HCT116 (cell line): Measurements from ENCODE around the gene CLASP2. TPM values are rescaled to one million over a fixed set of nuclear protein-coding genes. Genes with fewer than 3 reads are reported as not detected.

Experiments
- ATAC-seq: fragments of 200-7000 bp; cut with Tn5 transposase; 2 replicates; pipeline ENCODE4 v1.9.1; 2020; ENCODE audit warnings: mild to moderate bottlenecking, moderate library complexity
- BruUV-seq: library from RNA; stranded (reverse); fragments of 400-500 nt; replicated peaks from 2 replicates; lab custom pipeline; 2021; lab: Mats Ljungman, UMichigan
- CTCF ChIA-PET: fragments of 300-600 bp; sonication (Branson Sonifier 250); formaldehyde crosslinking; loops from one replicate; lab custom pipeline; 2021; ENCODE audit warnings: antibody characterized with exemption; lab: Charles Lee
- POLR2A ChIA-PET: fragments of 300-600, 350-600 bp; sonication (Branson Sonifier 250); formaldehyde crosslinking; loops from one replicate; lab custom pipeline; 2021; ENCODE audit warnings: antibody characterized with exemption; lab: Charles Lee
- RAD21 ChIA-PET, 2 experiments: fragments of 300-600 bp; sonication (Branson Sonifier 250); formaldehyde crosslinking; loops; one replicate each; lab custom pipeline; 2023; ENCODE audit warnings: low total read pairs in 2 of 2; ENCODE audit not compliant: uncharacterized antibody in 2 of 2, unreplicated experiment in 2 of 2, low non-redundant PET in 1 of 2; lab: Charles Lee
- DNase-seq: peaks from one replicate; pipeline ENCODE4 v3.0.0-alpha.2; 2010; ENCODE audit warnings: low read depth, low spot score
- H2AFZ ChIP-seq: fragments of 200-600 bp; shearing (Covaris generic), sonication (generic); 2 replicates; pipeline ENCODE4 v1.6.1; 2017; ENCODE audit warnings: low read depth, mixed run types, mixed read lengths, antibody characterized with exemption, low read length; ENCODE audit not compliant: poor library complexity, severe bottlenecking
- H3K27ac ChIP-seq: 2 replicates; pipeline ENCODE4 v1.5.1; 2012; ENCODE audit warnings: low read depth, low read length
- H3K27me3 ChIP-seq: fragments of 200-600 bp; sonication (generic); 2 replicates; pipeline ENCODE4 v1.6.1; 2016; ENCODE audit warnings: mixed run types, low read length, mixed read lengths; ENCODE audit not compliant: insufficient read depth
- H3K36me3 ChIP-seq, 2 experiments: fragments of 200-500 bp in 1 of 2; fragments of 200-600 bp in 1 of 2; sonication (Bioruptor generic) in 1 of 2; sonication (generic) in 1 of 2; 2 replicates each; pipeline versions ENCODE4 v1.5.1 to v1.6.1; 2014 to 2016; ENCODE audit warnings: low read length in 2 of 2, inconsistent platforms in 1 of 2, mixed read lengths in 1 of 2, mixed run types in 1 of 2; ENCODE audit not compliant: insufficient read depth in 2 of 2, control insufficient read depth in 1 of 2
- H3K4me1 ChIP-seq, 2 experiments: fragments of 200-600 bp in 1 of 2; sonication (generic) in 1 of 2; 2 replicates each; pipeline versions ENCODE4 v1.5.1 to v1.6.1; 2012 to 2017; ENCODE audit warnings: low read length in 2 of 2, inconsistent platforms in 1 of 2, mild to moderate bottlenecking in 1 of 2, mixed read lengths in 1 of 2, mixed run types in 1 of 2, moderate library complexity in 1 of 2; ENCODE audit not compliant: insufficient read depth in 2 of 2, control insufficient read depth in 1 of 2
- H3K4me2 ChIP-seq: fragments of 200-600 bp; sonication (generic); 2 replicates; pipeline ENCODE4 v1.6.1; 2017; ENCODE audit warnings: mixed run types, low read length, mixed read lengths
- H3K4me3 ChIP-seq, 2 experiments: fragments of 200-600 bp in 1 of 2; sonication (generic) in 1 of 2; replicated peaks in 1 of 2; 2 replicates each; pipeline ENCODE4 v1.5.1; 2011 to 2016; ENCODE audit warnings: low read length in 2 of 2, control low read depth in 1 of 2, low read depth in 1 of 2, mild to moderate bottlenecking in 1 of 2, mixed read lengths in 1 of 2, mixed run types in 1 of 2
- H3K79me2 ChIP-seq: fragments of 200-600 bp; sonication (generic); 2 replicates; pipeline ENCODE4 v1.6.1; 2017; ENCODE audit warnings: mild to moderate bottlenecking, mixed run types, low read length, moderate library complexity, mixed read lengths; ENCODE audit not compliant: insufficient read depth
- H3K9ac ChIP-seq: fragments of 200-600 bp; sonication (generic); 2 replicates; pipeline ENCODE4 v1.6.1; 2016; ENCODE audit warnings: low read length, mixed read lengths
- H3K9me2 ChIP-seq: fragments of 200-600 bp; sonication (generic), shearing (Covaris generic); 2 replicates; pipeline ENCODE4 v1.6.1; 2017; ENCODE audit warnings: mixed run types, mild to moderate bottlenecking, moderate library complexity; ENCODE audit not compliant: insufficient read depth
- H3K9me3 ChIP-seq, 2 experiments: fragments of 200-500 bp in 1 of 2; fragments of 200-600 bp in 1 of 2; sonication (Bioruptor generic) in 1 of 2; sonication (generic) in 1 of 2; 2 replicates each; pipeline ENCODE4 v1.6.1; 2014 to 2017; ENCODE audit warnings: low read length in 2 of 2, mixed read lengths in 2 of 2, inconsistent platforms in 1 of 2, low read depth in 1 of 2, mild to moderate bottlenecking in 1 of 2, mixed run types in 1 of 2, moderate library complexity in 1 of 2; ENCODE audit not compliant: control insufficient read depth in 1 of 2, insufficient read depth in 1 of 2
- H4K20me1 ChIP-seq: fragments of 200-600 bp; sonication (generic), shearing (Covaris generic); 2 replicates; pipeline ENCODE4 v1.6.1; 2017; ENCODE audit warnings: mixed run types, mild to moderate bottlenecking, moderate library complexity; ENCODE audit not compliant: insufficient read depth
- CEBPB ChIP-seq: IDR thresholded peaks from 2 replicates; pipeline ENCODE4 v1.6.1; 2012; ENCODE audit warnings: low read depth
- EGR1 ChIP-seq: IDR thresholded peaks from 2 replicates; pipeline ENCODE4 v1.6.1; 2012; ENCODE audit warnings: low read depth
- ELF1 ChIP-seq: IDR thresholded peaks from 2 replicates; pipeline ENCODE4 v1.6.1; 2012; ENCODE audit warnings: low read depth, borderline replicate concordance
- EZH2 ChIP-seq: fragments of 200-600 bp; sonication (generic); IDR thresholded peaks from 2 replicates; pipeline ENCODE4 v1.6.1; 2017; ENCODE audit warnings: antibody characterized with exemption, mixed run types
- EZH2phosphoT487 ChIP-seq: fragments of 200-600 bp; IDR thresholded peaks from 2 replicates; pipeline ENCODE4 v1.6.1; 2018; ENCODE audit warnings: antibody characterized with exemption, borderline replicate concordance
- JUND ChIP-seq: IDR thresholded peaks from 2 replicates; pipeline ENCODE4 v1.6.1; 2012
- POLR2A ChIP-seq: IDR thresholded peaks from 2 replicates; pipeline ENCODE4 v1.7.0; 2011; ENCODE audit warnings: borderline replicate concordance; ENCODE audit not compliant: insufficient read depth, insufficient read length; ENCODE audit errors: extremely low read depth
- POLR2AphosphoS5 ChIP-seq: IDR thresholded peaks from 2 replicates; pipeline ENCODE4 v1.6.1; 2011; ENCODE audit warnings: mild to moderate bottlenecking, low read depth, low read length, moderate library complexity
- RAD21 ChIP-seq: IDR thresholded peaks from 2 replicates; pipeline ENCODE4 v1.6.1; 2012; ENCODE audit warnings: low read depth, mild to moderate bottlenecking
- SIN3A ChIP-seq: IDR thresholded peaks from 2 replicates; pipeline ENCODE4 v1.6.1; 2012; ENCODE audit warnings: low read depth
- ZNF274 ChIP-seq: fragments of 200-500 bp; sonication (Bioruptor generic); IDR thresholded peaks from 2 replicates; pipeline ENCODE4 v1.6.1; 2014; ENCODE audit warnings: mild to moderate bottlenecking, low read depth, low read length, inconsistent platforms
- intact Hi-C: fragments of 100-400 bp; cut with micrococcal nuclease; formaldehyde crosslinking; loops from 2 replicates; pipeline ENCODE4 v1.10.0; 2022
- total RNA-seq: library from RNA; stranded (reverse); gene quantifications from one replicate; pipeline ENCODE4 v1.2.1, GENCODE V29; 2021; ENCODE audit not compliant: unreplicated experiment
- TF ChIP-seq, protein P1 (sequence below), 3 experiments: fragments of 200-600 bp in 1 of 3; sonication (generic) in 1 of 3; IDR thresholded peaks in 2 of 3; conservative IDR thresholded peaks in 1 of 3; 2 replicates each; pipeline ENCODE4 v1.5.1; 2012 to 2017; ENCODE audit warnings: low read depth in 2 of 3, low read length in 2 of 3, antibody characterized with exemption in 1 of 3, borderline replicate concordance in 1 of 3, control low read depth in 1 of 3, mild to moderate bottlenecking in 1 of 3, mixed read lengths in 1 of 3, mixed run types in 1 of 3, moderate library complexity in 1 of 3; ENCODE audit not compliant: insufficient read depth in 1 of 3
- TF ChIP-seq, protein P2 (sequence below): IDR thresholded peaks from 2 replicates; pipeline ENCODE4 v1.6.1; 2012
- TF ChIP-seq, protein P3 (sequence below): IDR thresholded peaks from 2 replicates; pipeline ENCODE4 v1.6.1; 2011; ENCODE audit warnings: mild to moderate bottlenecking, low read length, moderate library complexity; ENCODE audit not compliant: insufficient replicate concordance; ENCODE audit errors: extremely low read depth

CLASP2 gene
- total RNA-seq, 1 experiment from 2014 or later, result 36.3 TPM

DNA sequence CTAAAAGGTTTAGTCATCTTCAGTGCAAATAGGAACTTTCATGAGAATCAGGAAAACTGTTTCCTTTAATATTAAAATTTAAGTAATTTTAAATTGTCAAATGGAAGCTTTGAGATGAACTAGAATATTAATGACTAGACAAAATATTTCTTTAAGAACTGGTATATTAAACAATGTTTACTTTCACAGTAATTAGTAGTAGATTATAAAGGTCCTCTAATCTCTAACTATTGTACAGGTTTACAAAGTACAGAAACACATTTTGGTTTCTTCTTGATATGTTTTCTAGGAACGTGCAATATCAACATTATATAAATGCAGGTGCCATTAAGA is 138.9 kb downstream of the CLASP2 start:
- CTCF ChIA-PET, result no interaction called here
- Histone ChIP-seq H3K36me3 (no peaks in the 10 kb centered on the region; a peak in 1 of 4 replicates), H3K9me3 (no peaks in the 10 kb centered on the region), H2AFZ (no peak overlapping the region), H3K4me3 (no peak overlapping the region), H3K9ac (no peak overlapping the region), H3K4me1 (peaks cover 8% of the 10 kb centered on the region in 2 experiments), H3K27me3 (no peaks in the 10 kb centered on the region), H3K27ac (no peak overlapping the region), H3K9me2 (no peaks in the 10 kb centered on the region), H3K4me2 (no peak overlapping the region), H4K20me1 (no peaks in the 10 kb centered on the region), H3K79me2 (no peaks in the 10 kb centered on the region)
- intact Hi-C loops, result no loop called here
- no peak for ATAC-seq
- RAD21 ChIA-PET, result no interaction called here
- DNase-seq, result no peak
- no TSS peak for BruUV-seq
- TF ChIP-seq CEBPB (no peak), SIN3A (no peak), EGR1 (no peak), ELF1 (no peak), RAD21 (no peak), POLR2AphosphoS5 (no peak), POLR2A (no peak), EZH2 (no peak), ZNF274 (no peak), EZH2phosphoT487 (no peak), JUND (no peak)
- TF ChIP-seq, protein P1, sequence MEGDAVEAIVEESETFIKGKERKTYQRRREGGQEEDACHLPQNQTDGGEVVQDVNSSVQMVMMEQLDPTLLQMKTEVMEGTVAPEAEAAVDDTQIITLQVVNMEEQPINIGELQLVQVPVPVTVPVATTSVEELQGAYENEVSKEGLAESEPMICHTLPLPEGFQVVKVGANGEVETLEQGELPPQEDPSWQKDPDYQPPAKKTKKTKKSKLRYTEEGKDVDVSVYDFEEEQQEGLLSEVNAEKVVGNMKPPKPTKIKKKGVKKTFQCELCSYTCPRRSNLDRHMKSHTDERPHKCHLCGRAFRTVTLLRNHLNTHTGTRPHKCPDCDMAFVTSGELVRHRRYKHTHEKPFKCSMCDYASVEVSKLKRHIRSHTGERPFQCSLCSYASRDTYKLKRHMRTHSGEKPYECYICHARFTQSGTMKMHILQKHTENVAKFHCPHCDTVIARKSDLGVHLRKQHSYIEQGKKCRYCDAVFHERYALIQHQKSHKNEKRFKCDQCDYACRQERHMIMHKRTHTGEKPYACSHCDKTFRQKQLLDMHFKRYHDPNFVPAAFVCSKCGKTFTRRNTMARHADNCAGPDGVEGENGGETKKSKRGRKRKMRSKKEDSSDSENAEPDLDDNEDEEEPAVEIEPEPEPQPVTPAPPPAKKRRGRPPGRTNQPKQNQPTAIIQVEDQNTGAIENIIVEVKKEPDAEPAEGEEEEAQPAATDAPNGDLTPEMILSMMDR (IDR thresholded peaks at IDR 0.05 in 2 of 3, conservative IDR thresholded peaks at IDR 0.05 in 1 of 3; ENCODE audit: borderline replicate concordance in 1 of 3, insufficient read depth in 1 of 3, low read depth in 2 of 3, low read length in 2 of 3), result no peak
- TF ChIP-seq, protein P2, sequence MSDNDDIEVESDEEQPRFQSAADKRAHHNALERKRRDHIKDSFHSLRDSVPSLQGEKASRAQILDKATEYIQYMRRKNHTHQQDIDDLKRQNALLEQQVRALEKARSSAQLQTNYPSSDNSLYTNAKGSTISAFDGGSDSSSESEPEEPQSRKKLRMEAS, result no peak
- TF ChIP-seq, protein P3, sequence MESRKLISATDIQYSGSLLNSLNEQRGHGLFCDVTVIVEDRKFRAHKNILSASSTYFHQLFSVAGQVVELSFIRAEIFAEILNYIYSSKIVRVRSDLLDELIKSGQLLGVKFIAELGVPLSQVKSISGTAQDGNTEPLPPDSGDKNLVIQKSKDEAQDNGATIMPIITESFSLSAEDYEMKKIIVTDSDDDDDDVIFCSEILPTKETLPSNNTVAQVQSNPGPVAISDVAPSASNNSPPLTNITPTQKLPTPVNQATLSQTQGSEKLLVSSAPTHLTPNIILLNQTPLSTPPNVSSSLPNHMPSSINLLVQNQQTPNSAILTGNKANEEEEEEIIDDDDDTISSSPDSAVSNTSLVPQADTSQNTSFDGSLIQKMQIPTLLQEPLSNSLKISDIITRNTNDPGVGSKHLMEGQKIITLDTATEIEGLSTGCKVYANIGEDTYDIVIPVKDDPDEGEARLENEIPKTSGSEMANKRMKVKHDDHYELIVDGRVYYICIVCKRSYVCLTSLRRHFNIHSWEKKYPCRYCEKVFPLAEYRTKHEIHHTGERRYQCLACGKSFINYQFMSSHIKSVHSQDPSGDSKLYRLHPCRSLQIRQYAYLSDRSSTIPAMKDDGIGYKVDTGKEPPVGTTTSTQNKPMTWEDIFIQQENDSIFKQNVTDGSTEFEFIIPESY, result no peak
- POLR2A ChIA-PET, result no interaction called here
